Central memory CD8-positive, alpha-beta T cell (primary cell): ENCODE data around the gene SIPA1L3.

Experiments used
- ATAC-seq: fragments of 150-1000 bp; cut with Tn5 transposase; replicated peaks from 2 replicates; pipeline ENCODE4 v1.10.0; 2022; ENCODE audit warnings: mild to moderate bottlenecking, moderate FRiP score, moderate number of reproducible peaks; ENCODE audit not compliant: poor library complexity, severe bottlenecking; ENCODE audit errors: extremely low read depth
- DNase-seq, 2 donors: peaks; one replicate each; pipeline ENCODE4 v3.0.0; 2021; ENCODE audit warnings: low spot score in 2 of 2
- H3K27ac Mint-ChIP-seq: one replicate; pipeline ENCODE4 v1.8.0; 2022; ENCODE audit warnings: low read depth, mild to moderate bottlenecking, moderate library complexity, mixed read lengths
- H3K27me3 Mint-ChIP-seq: one replicate; pipeline ENCODE4 v1.8.0; 2022; ENCODE audit warnings: mixed read lengths
- H3K36me3 Mint-ChIP-seq: one replicate; pipeline ENCODE4 v1.8.0; 2022; ENCODE audit warnings: mild to moderate bottlenecking, moderate library complexity, mixed read lengths; ENCODE audit not compliant: insufficient read depth
- H3K4me1 Mint-ChIP-seq: one replicate; pipeline ENCODE4 v1.8.0; 2022; ENCODE audit warnings: mixed read lengths
- H3K4me3 Mint-ChIP-seq: one replicate; pipeline ENCODE4 v1.8.0; 2022; ENCODE audit warnings: mild to moderate bottlenecking, moderate library complexity, mixed read lengths
- H3K9me3 Mint-ChIP-seq: one replicate; pipeline ENCODE4 v1.8.0; 2022; ENCODE audit warnings: mixed read lengths

SIPA1L3 gene

GRCh38 chr19:38231918-38232317 is 324.9 kb downstream of the SIPA1L3 start:
- peaks cover 56% of the 10 kb centered on the region for H3K27me3 Mint-ChIP-seq
- no peak for ATAC-seq
- DNase-seq = no peak
- no peak overlapping the region for H3K4me3 Mint-ChIP-seq
- H3K9me3 Mint-ChIP-seq = no peaks in the 10 kb centered on the region
- H3K4me1 Mint-ChIP-seq = peaks cover 5% of the 10 kb centered on the region
- peaks cover 3% of the 10 kb centered on the region for H3K36me3 Mint-ChIP-seq
- no peak overlapping the region for H3K27ac Mint-ChIP-seq

- peak; percentile 56 to 67 for DNase-seq
- Mint-ChIP-seq H3K4me3 (no peak overlapping the region), H3K27me3 (peaks cover 56% of the 10 kb centered on the region), H3K36me3 (peaks cover 2% of the 10 kb centered on the region), H3K9me3 (no peaks in the 10 kb centered on the region), H3K4me1 (peaks cover 3% of the 10 kb centered on the region), H3K27ac (no peak overlapping the region)
- peak; percentile 41 for ATAC-seq
Measured at GRCh38 chr19:38233740-38234251, 326.8 kb downstream of the SIPA1L3 start.

GRCh38 chr19:38234615-38235014 is 327.6 kb downstream of the SIPA1L3 start:
- H3K36me3 Mint-ChIP-seq = peaks cover 2% of the 10 kb centered on the region
- H3K9me3 Mint-ChIP-seq = no peaks in the 10 kb centered on the region
- no peaks in the 10 kb centered on the region for H3K4me1 Mint-ChIP-seq
- DNase-seq = no peak
- peaks cover 57% of the 10 kb centered on the region for H3K27me3 Mint-ChIP-seq
- H3K27ac Mint-ChIP-seq = no peak overlapping the region
- H3K4me3 Mint-ChIP-seq = no peak overlapping the region
- no peak for ATAC-seq

GRCh38 chr19:38239816-38240215 is 332.8 kb downstream of the SIPA1L3 start:
- DNase-seq = no peak
- no peaks in the 10 kb centered on the region for H3K9me3 Mint-ChIP-seq

GRCh38 chr19:38243279-38243673 is 336.3 kb downstream of the SIPA1L3 start:
- Mint-ChIP-seq H3K4me1 (peaks cover 8% of the 10 kb centered on the region), H3K4me3 (peak overlapping the region; percentile 30), H3K36me3 (peaks cover 1% of the 10 kb centered on the region), H3K27me3 (peaks cover 21% of the 10 kb centered on the region), H3K27ac (no peak overlapping the region), H3K9me3 (no peaks in the 10 kb centered on the region)
- DNase-seq (no peak), ATAC-seq (no peak)

More at GRCh38 chr19:38239816-38240215, 332.8 kb downstream of the SIPA1L3 start:
- Mint-ChIP-seq H3K27ac (no peak overlapping the region), H3K4me3 (no peak overlapping the region), H3K27me3 (peaks cover 32% of the 10 kb centered on the region), H3K36me3 (peaks cover 1% of the 10 kb centered on the region), H3K4me1 (peaks cover 8% of the 10 kb centered on the region)
- no peak for ATAC-seq

GRCh38 chr19:38245826-38246498 is 339.0 kb downstream of the SIPA1L3 start:
- Mint-ChIP-seq H3K9me3 (no peaks in the 10 kb centered on the region), H3K4me1 (peaks cover 8% of the 10 kb centered on the region), H3K27ac (no peak overlapping the region), H3K36me3 (no peaks in the 10 kb centered on the region), H3K27me3 (peaks cover 9% of the 10 kb centered on the region), H3K4me3 (no peak overlapping the region)
- DNase-seq = no peak
- ATAC-seq = no peak

- Mint-ChIP-seq H3K27ac (no peak overlapping the region), H3K4me3 (no peak overlapping the region), H3K9me3 (no peaks in the 10 kb centered on the region), H3K4me1 (peaks cover 8% of the 10 kb centered on the region), H3K36me3 (peaks cover 2% of the 10 kb centered on the region), H3K27me3 (peaks cover 14% of the 10 kb centered on the region)
- ATAC-seq (no peak), DNase-seq (no peak)
Measured at GRCh38 chr19:38247126-38247525, 340.1 kb downstream of the SIPA1L3 start.

- no peak for DNase-seq
- peaks cover 8% of the 10 kb centered on the region for H3K4me1 Mint-ChIP-seq
- H3K27me3 Mint-ChIP-seq = peaks cover 17% of the 10 kb centered on the region
- no peak overlapping the region for H3K27ac Mint-ChIP-seq
- no peak overlapping the region for H3K4me3 Mint-ChIP-seq
- peaks cover 2% of the 10 kb centered on the region for H3K36me3 Mint-ChIP-seq
- H3K9me3 Mint-ChIP-seq = no peaks in the 10 kb centered on the region
- no peak for ATAC-seq
Measured at GRCh38 chr19:38247734-38248268, 340.8 kb downstream of the SIPA1L3 start.

- no peak for ATAC-seq
- DNase-seq = no peak
- Mint-ChIP-seq H3K27me3 (peaks cover 17% of the 10 kb centered on the region), H3K4me1 (peaks cover 7% of the 10 kb centered on the region), H3K9me3 (no peaks in the 10 kb centered on the region), H3K36me3 (peaks cover 2% of the 10 kb centered on the region), H3K27ac (no peak overlapping the region), H3K4me3 (no peak overlapping the region)
Measured at GRCh38 chr19:38248421-38248820, 341.4 kb downstream of the SIPA1L3 start.

- Mint-ChIP-seq H3K4me3 (no peak overlapping the region), H3K27me3 (peaks cover 26% of the 10 kb centered on the region), H3K9me3 (no peaks in the 10 kb centered on the region), H3K27ac (no peak overlapping the region), H3K36me3 (peaks cover 2% of the 10 kb centered on the region), H3K4me1 (no peaks in the 10 kb centered on the region)
- DNase-seq = no peak
- ATAC-seq = no peak
Measured at GRCh38 chr19:38250428-38250820, 343.4 kb downstream of the SIPA1L3 start.

GRCh38 chr19:38250821-38251563 is 344.0 kb downstream of the SIPA1L3 start:
- no peak for DNase-seq
- Mint-ChIP-seq H3K27ac (no peak overlapping the region), H3K4me1 (no peaks in the 10 kb centered on the region), H3K9me3 (no peaks in the 10 kb centered on the region), H3K4me3 (no peak overlapping the region), H3K27me3 (peaks cover 32% of the 10 kb centered on the region), H3K36me3 (peaks cover 2% of the 10 kb centered on the region)
- ATAC-seq = no peak

GRCh38 chr19:38251564-38252051 is 344.6 kb downstream of the SIPA1L3 start:
- no peak for ATAC-seq
- no peak for DNase-seq
- H3K9me3 Mint-ChIP-seq = no peaks in the 10 kb centered on the region
- H3K4me1 Mint-ChIP-seq = no peaks in the 10 kb centered on the region
- no peak overlapping the region for H3K27ac Mint-ChIP-seq
- H3K27me3 Mint-ChIP-seq = peaks cover 34% of the 10 kb centered on the region
- H3K36me3 Mint-ChIP-seq = peaks cover 2% of the 10 kb centered on the region
- no peak overlapping the region for H3K4me3 Mint-ChIP-seq
